Activated naive CD8-positive, alpha-beta T cell treated with anti-CD3 and anti-CD28 coated beads, Interleukin-2, amount 50 U/mL, for 16 hours (primary cell): Measurements from ENCODE around the gene FGD3.
"Not testable (repeated sequence)": the region's sequence is repeated elsewhere in the genome, so short reads cannot be mapped to it uniquely, and the experiment has no call there.

Experiments
- DNase-seq: peaks from one replicate; pipeline ENCODE4 v3.0.0-alpha.2; 2020; ENCODE audit warnings: low read depth, low spot score

FGD3 gene, protein sequence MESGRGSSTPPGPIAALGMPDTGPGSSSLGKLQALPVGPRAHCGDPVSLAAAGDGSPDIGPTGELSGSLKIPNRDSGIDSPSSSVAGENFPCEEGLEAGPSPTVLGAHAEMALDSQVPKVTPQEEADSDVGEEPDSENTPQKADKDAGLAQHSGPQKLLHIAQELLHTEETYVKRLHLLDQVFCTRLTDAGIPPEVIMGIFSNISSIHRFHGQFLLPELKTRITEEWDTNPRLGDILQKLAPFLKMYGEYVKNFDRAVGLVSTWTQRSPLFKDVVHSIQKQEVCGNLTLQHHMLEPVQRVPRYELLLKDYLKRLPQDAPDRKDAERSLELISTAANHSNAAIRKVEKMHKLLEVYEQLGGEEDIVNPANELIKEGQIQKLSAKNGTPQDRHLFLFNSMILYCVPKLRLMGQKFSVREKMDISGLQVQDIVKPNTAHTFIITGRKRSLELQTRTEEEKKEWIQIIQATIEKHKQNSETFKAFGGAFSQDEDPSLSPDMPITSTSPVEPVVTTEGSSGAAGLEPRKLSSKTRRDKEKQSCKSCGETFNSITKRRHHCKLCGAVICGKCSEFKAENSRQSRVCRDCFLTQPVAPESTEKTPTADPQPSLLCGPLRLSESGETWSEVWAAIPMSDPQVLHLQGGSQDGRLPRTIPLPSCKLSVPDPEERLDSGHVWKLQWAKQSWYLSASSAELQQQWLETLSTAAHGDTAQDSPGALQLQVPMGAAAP

DNA sequence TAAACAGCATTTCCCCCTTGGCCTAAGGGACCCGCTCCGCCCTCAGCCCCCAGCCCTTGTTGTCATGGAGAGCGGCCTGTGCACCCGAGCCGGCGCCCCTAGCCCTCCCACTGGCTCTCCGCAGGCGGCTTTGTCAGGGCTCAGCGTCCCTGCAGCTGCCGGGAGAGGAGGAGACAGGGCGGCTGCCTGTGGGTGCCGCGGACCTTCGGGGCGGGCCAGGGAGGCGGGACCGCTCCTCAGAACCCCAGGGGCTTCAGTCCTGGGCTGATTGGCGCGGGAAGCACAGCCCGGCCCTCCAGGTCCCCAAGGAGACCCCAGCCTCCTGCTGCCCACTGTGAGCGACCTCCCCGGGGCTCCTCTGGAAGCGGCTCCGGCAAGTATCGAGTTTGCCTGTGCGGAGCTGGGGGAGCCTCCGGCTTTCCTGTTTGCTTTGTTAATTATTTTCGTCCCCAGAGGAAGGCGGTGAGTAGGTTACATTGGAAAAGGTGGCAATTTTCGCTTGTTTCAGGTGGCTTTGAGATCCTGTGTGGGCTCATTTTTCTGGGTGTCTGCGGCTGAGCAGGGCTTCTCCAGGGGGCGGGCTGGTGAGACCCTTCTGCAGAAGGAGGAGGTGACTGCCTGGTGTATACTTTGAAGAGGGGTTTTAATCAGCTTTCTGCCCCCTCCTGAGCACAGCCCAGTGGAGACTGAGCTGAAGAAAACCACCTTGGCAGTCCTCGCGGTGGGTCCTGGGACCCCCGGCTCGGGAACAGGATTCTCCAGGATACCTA, at the start of gene FGD3:
TSS of gene FGD3 (plus strand) at position 256 of the 770 bp plus-strand sequence. CDS start 28,734 bp downstream, outside the sequence.
- DNase-seq = no peak

DNA sequence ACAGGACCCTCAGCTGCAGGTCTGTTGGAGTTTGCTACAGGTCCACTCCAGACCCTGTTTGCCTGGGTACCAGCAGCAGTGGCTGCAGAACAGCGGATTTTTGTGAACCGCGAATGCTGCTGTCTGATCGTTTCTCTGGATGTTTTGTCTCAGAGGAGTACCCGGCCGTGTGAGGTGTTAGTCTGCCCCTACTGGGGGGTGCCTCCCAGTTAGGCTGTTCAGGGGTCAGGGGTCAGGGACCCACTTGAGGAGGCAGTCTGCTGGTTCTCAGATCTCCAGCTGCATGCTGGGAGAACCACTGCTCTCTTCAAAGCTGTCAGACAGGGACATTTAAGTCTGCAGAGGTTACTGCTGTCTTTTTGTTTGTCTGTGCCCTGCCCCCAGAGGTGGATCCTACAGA, 42.2 kb upstream of the FGD3 start:
- DNase-seq = not testable (repeated sequence)

DNA sequence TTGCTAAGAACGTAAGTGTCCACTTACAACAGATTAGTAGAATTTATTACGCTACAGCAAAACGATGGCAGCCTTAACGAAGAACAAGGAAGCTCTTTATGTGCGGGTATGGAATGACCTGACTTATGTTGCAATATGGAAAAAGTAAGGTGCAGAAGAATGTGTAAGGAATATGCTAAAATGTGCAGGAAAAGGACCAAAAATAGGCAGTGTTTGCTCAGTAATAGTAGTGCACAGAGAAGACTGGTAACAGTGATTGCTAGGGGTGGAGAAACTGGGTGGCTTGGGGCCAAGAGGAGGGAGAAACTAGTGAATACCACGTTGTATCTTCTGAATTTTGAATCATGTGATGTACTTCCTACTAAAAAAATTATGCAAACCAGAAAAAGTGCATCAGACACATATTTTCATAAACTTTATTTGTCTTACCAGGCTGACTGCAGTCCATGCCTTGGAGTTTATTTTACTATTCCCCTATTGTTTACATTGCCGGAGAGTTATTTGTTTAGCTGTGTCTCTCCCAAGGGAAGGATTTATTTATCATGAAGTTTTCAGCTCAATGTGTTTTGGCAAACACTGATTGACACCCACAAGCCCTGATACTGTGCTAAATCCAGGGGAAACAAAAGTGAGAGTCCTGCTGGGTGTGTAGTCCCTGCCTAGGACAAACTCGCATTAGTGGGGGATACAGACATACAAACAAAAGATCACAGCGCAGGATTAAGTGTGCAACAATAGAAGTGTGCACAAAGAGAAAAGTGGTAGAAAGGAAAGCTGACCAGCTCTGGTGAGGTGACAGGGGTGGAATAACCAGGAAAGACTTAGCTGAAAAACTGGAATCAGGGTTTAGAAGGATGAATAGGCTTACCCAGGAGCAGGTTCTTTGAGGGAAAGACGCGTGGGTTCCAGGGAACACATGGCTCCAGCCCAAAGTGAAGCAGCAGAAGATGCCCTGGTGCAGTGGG, 35.5 kb upstream of the FGD3 start:
- DNase-seq = no peak

DNA sequence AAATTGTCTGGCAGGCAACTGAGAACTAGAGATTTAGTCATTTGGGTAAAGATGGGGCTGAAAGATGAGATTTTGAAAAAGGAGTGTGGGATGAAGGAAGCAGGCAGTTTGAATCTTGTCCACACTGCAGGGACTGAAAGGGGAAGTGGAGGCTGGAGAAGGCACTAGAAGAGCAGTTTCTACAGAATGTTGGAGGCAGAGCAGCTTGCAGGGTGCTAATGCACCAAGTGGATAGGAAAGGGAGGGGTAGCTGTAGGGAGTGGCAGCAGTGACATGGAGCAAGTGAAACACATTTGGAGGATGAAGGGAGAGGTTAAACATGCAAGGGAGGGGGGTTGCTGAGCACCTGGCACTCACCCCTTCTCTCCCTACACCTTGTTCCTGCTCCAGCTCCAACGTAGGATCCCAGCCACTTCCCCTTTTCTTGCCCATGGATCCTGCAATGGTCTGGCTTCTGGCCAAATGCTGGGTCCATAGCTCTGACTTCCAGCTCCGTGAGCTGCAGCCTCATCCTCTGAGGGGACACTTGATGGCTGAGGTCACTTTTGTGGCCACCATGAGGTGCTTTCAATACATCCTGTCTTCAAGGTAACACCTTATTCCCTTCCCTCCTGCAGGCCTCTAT, 30.0 kb upstream of the FGD3 start:
- DNase-seq = no peak

DNA sequence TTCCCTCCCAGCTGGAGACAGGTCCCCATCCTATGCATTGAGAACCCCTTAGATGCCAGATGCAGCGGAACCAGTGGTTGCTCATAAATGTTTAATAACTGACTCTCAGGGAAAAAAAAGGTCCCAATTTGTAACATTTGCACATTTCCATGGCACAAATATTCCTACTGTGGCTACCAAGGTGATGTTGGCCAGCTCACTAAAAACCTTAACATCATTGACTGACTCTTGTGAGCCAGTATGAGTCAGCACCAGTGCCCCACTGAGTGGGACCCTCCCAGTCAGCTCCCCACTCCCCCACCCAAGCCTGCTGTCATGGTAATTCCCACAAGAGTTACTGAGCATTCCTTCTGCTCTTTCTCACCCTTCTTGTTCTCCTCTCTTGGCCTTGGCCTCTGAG, 26.9 kb upstream of the FGD3 start:
- DNase-seq = no peak

DNA sequence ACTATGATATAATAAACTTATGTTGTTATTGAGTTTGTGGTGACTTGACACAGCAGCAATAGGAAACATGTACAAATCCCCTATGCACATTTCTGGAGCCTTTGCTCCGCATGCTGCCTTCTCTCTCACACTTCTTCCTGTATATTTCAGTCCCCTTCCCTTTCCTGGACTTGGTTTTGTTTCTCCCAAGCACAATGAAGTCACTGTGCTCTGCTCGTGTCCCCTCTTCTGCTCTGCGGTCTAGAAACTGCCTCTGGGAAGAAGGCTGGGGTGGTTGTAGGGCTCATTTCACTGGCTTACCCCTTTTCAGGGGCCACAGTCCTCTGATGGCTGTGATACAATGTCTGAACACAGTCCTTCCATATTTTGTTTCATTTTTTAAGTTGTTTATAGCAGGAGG, 15.7 kb upstream of the FGD3 start:
- DNase-seq = no peak

DNA sequence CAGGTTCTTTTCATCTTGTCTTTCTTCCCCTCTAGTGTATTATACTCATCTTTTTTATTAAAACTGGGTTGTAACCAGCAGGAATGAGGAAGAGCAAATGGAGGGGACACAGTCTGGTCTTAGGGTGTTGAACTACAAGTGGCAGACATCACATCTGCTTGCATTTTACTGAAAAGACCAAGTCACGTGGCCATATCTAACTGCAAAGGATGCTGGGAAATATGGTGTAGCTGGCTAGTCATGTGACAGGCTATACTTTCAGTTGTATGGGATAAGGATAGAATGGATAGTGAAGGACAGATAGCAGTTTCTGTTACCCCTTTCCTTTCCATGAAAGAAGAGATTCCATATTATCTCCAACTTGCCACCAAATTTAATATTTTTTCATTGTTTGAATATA, 13.0 kb upstream of the FGD3 start:
- DNase-seq = no peak

DNA sequence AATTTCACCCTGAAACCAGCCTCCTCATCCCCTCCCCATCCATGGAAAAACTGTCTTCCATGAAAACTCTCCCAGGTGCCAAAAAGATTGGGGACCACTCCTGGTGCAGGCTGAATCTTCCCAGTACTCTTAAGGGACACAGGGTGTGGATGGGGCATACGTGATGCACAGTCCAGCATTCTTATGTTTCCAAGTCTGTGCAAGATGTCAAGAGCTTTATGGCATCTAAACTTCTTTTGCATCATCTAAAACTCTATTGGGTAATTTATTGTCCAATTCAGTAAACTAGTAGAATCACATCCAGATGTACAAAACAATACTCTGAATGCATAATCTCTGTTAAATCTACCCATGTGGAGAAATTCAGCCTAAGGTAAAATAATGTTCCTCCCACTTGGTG, 9.3 kb upstream of the FGD3 start:
- no peak for DNase-seq

DNA sequence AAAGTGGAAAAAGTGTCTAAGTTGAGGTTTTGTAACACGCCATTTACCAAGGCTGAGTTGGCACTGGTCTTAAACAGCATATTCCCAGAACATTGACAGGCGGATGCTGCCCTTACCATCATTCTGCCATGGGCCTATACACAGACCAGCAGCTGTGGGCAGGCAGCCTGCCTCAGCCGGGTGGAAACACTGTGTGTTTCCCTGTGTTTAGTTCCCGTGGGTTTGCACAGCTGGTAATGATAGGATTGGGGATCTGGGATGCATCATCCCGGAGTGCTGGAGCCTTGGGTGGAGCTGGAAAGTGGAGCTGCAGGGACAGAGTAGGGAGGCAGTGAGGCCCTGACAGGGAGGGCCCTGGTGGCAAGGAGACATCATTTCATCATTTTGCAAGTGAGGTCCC, 5.5 kb upstream of the FGD3 start:
- DNase-seq = no peak

DNA sequence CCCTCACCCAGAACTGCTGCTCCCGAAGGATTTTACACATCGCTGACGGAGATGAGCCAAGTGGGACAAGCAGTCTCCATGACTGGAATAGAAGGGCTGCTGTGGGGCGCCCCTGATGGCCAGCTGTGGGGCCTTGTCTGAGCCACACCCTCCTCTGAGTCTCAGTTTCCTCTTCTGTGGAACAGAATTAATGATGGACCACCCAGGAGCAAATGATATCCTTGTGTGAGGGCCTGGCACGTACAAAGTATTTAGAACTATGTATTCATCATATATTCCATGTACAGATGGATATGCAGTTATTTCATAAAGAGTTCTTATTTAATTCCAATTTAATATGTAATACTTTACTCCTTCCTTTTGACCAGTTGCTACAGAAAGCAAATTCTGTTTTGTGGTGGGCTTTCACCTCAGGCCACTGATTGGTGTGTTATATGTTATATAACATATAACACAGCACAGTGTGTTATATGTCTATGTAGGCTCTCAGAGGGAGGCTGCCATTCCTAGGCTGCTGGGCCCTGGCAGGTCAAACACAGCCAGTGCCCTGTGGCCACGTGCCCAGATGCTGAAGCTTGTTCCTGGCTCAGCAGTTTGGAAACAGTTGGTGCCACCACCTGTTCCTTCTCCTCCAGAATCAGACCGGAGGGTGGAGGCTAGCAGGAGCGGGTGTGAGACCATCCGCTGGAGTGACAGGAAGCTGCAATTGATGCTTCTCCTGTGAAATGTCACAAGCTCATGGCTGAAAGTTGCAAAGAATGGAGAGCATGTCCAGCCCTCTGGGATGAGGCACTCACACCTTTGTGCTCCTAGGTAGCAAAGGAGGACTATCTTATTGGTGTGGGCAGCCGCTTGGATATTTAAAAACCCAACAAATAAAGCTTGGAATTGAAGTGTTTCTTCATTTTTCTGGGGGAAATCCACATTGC, 4.4 kb upstream of the FGD3 start:
- DNase-seq = no peak

DNA sequence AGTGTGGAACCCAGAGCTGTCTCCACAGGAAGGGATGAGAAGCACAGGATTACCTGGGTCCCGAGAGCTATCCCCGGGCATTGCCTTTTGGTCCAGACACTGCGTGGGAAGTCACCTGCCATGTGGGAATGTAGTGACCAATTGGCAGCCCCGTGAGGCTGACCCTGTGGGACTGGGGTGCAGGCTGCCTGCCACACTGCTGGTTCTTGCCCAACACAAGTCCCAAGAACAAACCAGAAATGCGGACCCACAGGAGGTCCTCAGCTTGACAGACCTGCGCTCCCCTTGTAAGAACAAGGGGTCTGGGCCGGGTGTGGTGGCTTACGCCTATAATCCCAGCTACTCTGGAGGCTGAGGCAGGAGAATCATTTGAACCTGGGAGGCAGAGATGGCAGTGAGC, 2.4 kb upstream of the FGD3 start:
- no peak for DNase-seq

DNA sequence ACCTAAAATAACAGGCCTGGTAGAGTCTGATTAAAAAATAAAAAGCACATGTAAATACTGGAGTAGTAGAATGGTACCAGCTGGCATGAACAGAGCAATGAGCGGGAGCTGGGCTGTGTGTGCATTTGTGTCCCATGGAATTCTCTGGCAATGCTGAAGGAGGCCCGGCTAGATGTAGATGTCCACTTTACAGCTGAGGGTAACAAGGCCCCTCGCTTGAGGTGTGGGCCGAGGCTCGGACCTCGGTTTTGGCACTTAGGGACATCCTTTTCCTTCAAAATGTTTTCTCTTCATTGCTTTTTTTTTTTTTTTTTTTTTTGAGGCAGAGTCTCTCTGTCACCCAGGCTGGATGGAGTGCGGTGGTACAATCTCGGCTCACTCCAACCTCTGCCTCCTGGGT, 1.5 kb upstream of the FGD3 start:
- DNase-seq = no peak

DNA sequence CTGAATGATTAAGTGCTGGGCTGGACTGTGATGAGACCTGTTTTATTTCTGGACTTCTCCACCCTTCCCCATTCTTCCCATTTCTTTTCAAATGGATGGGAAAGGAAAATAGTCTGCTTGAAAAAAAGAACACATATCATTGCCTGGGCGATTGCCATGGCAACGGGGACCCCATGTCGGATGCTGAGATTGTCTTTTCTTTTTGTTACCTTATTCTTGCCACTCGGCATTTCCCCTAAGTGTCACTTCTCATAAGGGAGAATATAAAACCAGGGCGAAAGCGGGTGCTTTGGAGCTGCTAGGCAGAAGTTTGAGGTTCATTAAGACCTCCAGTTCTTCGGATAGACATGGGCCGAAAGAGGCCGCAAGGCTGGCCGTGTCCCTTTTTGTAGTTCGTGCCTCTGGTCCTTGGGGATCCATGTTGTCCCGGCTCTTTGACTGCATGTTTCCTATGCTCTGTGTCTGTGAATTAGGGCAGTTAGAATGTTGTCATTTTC, 763 bp downstream of the FGD3 start:
- DNase-seq = no peak

DNA sequence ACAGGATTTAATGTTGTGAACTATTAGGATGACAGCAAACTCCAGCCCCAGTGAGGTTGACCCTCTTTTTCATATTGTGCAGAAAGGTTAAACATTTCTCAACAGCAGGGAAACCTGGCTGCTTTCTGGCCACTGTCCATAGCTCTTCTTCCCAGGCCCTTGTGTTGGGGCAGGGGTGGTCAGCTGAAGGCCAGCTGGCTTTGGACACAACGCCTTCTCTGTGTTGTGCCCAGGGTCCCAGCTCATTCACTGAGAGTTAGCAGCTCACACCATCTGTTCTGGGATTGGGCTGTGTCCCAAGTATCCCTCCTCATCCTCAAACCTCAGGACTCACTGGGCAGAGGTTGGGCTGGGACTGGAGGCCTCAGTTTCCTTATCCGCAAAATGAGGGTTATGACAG, 1.3 kb downstream of the FGD3 start:
- no peak for DNase-seq

DNA sequence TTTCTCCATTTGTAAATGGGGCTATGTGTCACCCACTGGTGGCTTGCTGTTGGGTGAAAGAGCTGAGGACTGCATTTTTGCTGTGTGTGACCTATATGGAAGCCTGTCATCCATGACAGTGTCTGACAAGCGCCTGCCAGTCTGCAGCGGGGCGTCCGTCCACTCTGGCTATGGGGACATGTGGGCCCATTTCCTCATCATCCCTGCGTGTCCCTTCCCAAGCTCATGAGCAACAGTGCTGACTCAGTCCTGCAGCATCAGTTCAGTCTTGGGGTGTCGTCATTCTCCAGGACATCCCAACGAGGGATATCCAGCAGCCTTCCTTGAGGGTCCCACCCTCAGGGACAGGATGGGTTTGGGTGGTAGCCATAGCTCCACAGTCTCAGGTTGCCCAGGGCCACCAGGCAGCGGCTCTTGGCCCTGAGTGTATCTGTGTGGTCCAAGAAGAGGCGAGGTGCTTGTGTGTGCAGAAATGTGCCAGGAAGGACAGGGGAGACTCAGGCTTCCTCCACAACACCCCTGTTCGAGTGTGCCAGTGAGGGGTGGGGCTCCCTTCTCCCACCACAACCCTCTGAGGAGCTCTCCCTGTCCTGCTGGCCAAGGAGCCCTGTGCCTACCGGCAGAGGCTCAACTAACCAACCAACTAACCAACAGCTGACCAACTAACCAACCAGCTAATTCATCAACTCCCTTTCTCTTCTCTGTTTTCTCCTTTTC, 2.1 kb downstream of the FGD3 start:
- DNase-seq = no peak

DNA sequence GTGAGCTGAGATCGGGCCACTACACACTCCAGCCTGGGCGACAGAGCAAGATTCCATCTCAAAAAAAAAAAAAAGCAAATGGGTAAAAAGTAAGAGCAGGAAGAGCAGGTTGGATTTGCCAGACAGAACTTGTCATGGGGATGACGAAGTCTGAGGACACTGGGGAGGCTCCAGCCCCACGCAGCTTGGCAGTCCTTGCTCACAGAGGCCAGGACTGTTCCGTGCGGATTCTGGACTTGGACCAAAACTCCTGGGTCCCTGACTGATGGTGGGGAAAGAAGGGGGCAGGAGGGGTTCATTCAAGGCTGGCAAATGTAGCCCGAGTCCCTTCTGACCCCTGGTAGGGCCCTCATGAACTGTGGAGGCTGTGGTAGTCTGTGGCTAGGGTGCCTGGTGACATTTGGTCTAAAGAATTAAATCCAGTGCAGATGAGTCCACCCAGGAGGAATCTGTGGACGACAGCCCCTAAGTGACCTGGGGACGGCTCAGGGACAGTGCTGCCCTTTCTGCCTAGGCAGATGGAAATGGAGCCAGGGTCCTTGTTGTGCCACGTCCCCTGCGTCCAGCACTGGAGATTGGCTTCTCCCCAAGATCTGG, 3.1 kb downstream of the FGD3 start:
- no peak for DNase-seq

DNA sequence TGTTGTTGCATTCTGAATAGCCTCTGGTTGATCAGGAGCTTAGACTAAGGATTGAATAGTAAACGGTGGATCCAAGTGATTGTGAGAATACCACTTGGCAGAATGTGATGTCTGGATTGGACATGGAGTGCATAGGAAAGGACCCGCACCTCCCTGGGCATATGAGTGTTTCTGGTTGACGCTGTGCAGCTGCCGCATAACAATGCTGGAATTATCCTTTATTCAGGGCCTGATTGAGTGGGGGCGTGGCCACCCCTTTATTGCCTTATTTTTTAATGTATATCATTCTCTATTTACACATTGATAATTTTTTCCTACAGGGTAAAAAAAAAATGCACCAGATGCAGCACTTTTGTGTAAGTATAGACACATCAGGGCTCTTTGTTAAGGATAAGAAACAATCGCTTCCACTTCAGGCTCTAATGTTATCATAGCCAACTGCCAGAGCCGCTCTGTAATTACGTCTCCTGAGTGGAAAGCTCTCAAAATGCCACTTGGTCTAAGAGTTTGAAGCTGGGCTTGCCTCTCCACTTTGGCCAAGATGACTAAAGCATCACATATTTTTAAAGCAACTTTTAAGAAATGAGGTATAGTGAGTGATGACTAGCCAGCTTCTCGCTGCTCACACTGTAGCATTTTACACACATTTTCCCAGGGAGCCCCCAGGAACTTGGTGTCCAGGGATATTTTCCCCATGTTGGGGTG, 5.7 kb downstream of the FGD3 start:
- DNase-seq = no peak
